Caco-2 (cell line): ENCODE measurements around the gene OR14J1. TPM values are rescaled to one million over a fixed set of nuclear protein-coding genes. Genes with fewer than 3 reads are reported as not detected.
"Not testable (repeated sequence)": the region's sequence is repeated elsewhere in the genome, so short reads cannot be mapped to it uniquely, and the experiment has no call there.

Experiments used
- BruUV-seq: library from RNA; stranded (reverse); fragments of 400-500 nt; replicated peaks from 2 replicates; lab custom pipeline; 2021; lab: Mats Ljungman, UMichigan
- CTCF ChIA-PET: fragments of 300-600 bp; sonication (Branson Sonifier 250); formaldehyde crosslinking; loops from one replicate; lab custom pipeline; 2022; ENCODE audit warnings: antibody characterized with exemption; lab: Charles Lee
- POLR2A ChIA-PET: fragments of 300-600 bp; sonication (Branson Sonifier 250); formaldehyde crosslinking; loops from one replicate; lab custom pipeline; 2022; ENCODE audit warnings: antibody characterized with exemption; lab: Charles Lee
- DNase-seq, 2 experiments: peaks; one replicate each; pipeline versions ENCODE4 v3.0.0 to v3.0.0-alpha.2; 2020 to 2022
- H3K27me3 ChIP-seq: replicated peaks from 2 replicates; pipeline ENCODE4 v1.6.0; 2011; ENCODE audit warnings: low read length; ENCODE audit not compliant: control insufficient read depth, insufficient read depth
- H3K36me3 ChIP-seq: 2 replicates; pipeline ENCODE4 v1.5.1; 2011; ENCODE audit warnings: low read length; ENCODE audit not compliant: control insufficient read depth, insufficient read depth
- H3K4me1 ChIP-seq: fragments of 250-450 bp; sonication (Bioruptor Pico); 2 replicates; pipeline ENCODE4 v1.5.1; 2020; ENCODE audit warnings: mild to moderate bottlenecking
- H3K4me3 ChIP-seq: 2 replicates; pipeline ENCODE4 v1.5.1; 2011; ENCODE audit warnings: low read depth, mild to moderate bottlenecking, control low read depth, low read length
- H3K9me3 ChIP-seq: fragments of 250-450 bp; sonication (Bioruptor Pico); 2 replicates; pipeline ENCODE4 v1.5.1; 2020; ENCODE audit warnings: mild to moderate bottlenecking, moderate library complexity
- H3K27ac Mint-ChIP-seq: one replicate; pipeline ENCODE4 v1.8.0; 2022; ENCODE audit warnings: mixed read lengths; ENCODE audit not compliant: unreplicated experiment
- H3K27me3 Mint-ChIP-seq: one replicate; pipeline ENCODE4 v1.8.0; 2022; ENCODE audit warnings: mixed read lengths; ENCODE audit not compliant: insufficient read depth, unreplicated experiment
- H3K36me3 Mint-ChIP-seq: one replicate; pipeline ENCODE4 v1.8.0; 2022; ENCODE audit warnings: mild to moderate bottlenecking, mixed read lengths; ENCODE audit not compliant: insufficient read depth, unreplicated experiment
- H3K4me1 Mint-ChIP-seq: one replicate; pipeline ENCODE4 v1.8.0; 2022; ENCODE audit warnings: low read depth, mixed read lengths; ENCODE audit not compliant: unreplicated experiment
- H3K4me3 Mint-ChIP-seq: one replicate; pipeline ENCODE4 v1.8.0; 2022; ENCODE audit warnings: mild to moderate bottlenecking, moderate library complexity, mixed read lengths; ENCODE audit not compliant: unreplicated experiment
- H3K9me3 Mint-ChIP-seq: one replicate; pipeline ENCODE4 v1.8.0; 2022; ENCODE audit warnings: mixed read lengths; ENCODE audit not compliant: unreplicated experiment
- CTCF ChIP-seq, 2 experiments: fragments of 200-600 bp in 1 of 2; IDR thresholded peaks; 1 replicate in 1 of 2; 2 replicates in 1 of 2; pipeline versions ENCODE4 v1.5.1 to v1.8.0; 2011 to 2022; ENCODE audit warnings: antibody characterized with exemption in 1 of 2, control low read depth in 1 of 2, inconsistent platforms in 1 of 2, low read depth in 1 of 2, low read length in 1 of 2, mild to moderate bottlenecking in 1 of 2, moderate library complexity in 1 of 2; ENCODE audit not compliant: insufficient read depth in 1 of 2, severe bottlenecking in 1 of 2, unreplicated experiment in 1 of 2
- intact Hi-C: fragments of 100-400 bp; cut with micrococcal nuclease; formaldehyde crosslinking; loops from one replicate; pipeline ENCODE4 v1.10.0; 2022; ENCODE audit not compliant: unreplicated experiment
- total RNA-seq: library from RNA; stranded (reverse); gene quantifications from 2 replicates; pipeline ENCODE4 v1.2.3, GENCODE V29; 2022

OR14J1 gene
- total RNA-seq, 1 experiment from 2014 or later: not detected

GRCh38 chr6:29295181-29295585, 6.3 kb upstream of the OR14J1 start:
- no peaks in the 10 kb centered on the region for H3K36me3 Mint-ChIP-seq
- H3K9me3 Mint-ChIP-seq: no peaks in the 10 kb centered on the region

DNA sequence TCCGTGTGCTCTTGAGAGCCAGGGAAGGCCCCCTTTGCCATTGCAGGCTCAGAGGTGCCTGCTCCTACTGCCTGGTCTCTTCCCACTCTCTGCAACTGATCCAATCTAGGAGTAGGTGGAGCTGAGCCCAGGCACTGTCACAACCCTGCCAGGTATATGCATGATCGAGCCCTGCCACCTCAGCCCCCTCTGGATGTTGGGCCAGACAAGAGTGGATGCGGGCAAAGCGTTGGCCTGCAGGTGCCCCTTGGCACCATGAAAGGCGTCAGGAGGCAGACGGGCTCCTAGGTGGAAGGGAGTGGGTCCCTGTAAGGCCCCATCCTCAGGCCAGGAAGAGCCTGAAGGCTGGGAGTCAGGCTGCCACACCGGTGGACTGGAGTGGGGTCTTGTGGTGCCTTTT, 5.9 kb upstream of the OR14J1 start:
- intact Hi-C loops: no loop called here
- no peaks in the 10 kb centered on the region for H3K36me3 Mint-ChIP-seq
- H3K4me3 Mint-ChIP-seq: no peak overlapping the region

More at GRCh38 chr6:29295181-29295585, 6.3 kb upstream of the OR14J1 start:
- no peak for DNase-seq
- CTCF ChIA-PET: no interaction called here
- no TSS peak for BruUV-seq
- Histone ChIP-seq H3K9me3 (no peaks in the 10 kb centered on the region), H3K4me3 (no peak overlapping the region), H3K27me3 (no peaks in the 10 kb centered on the region; the same call in 1 of the 2 replicates), H3K36me3 (no peaks in the 10 kb centered on the region), H3K4me1 (no peaks in the 10 kb centered on the region)
- Mint-ChIP-seq H3K27ac (no peak overlapping the region), H3K4me3 (no peak overlapping the region), H3K4me1 (no peaks in the 10 kb centered on the region), H3K27me3 (no peaks in the 10 kb centered on the region)
- no peak for TF ChIP-seq CTCF (IDR thresholded peaks at IDR 0.05; ENCODE audit: insufficient read depth in 1 of 2, low read depth in 1 of 2, low read length in 1 of 2, severe bottlenecking in 1 of 2, unreplicated experiment in 1 of 2)
- POLR2A ChIA-PET: no interaction called here
- intact Hi-C loops: no loop called here

GRCh38 chr6:29319931-29320330, 18.4 kb downstream of the OR14J1 start:
- no peak for DNase-seq
- Mint-ChIP-seq H3K36me3 (no peaks in the 10 kb centered on the region), H3K4me1 (no peaks in the 10 kb centered on the region)

More for the DNA sequence above, 5.9 kb upstream of the OR14J1 start:
- Histone ChIP-seq H3K36me3 (no peaks in the 10 kb centered on the region), H3K4me1 (no peaks in the 10 kb centered on the region), H3K27me3 (no peaks in the 10 kb centered on the region; the same call in 1 of the 2 replicates), H3K9me3 (no peaks in the 10 kb centered on the region), H3K4me3 (no peak overlapping the region)
- H3K27me3 Mint-ChIP-seq: no peaks in the 10 kb centered on the region
- no peak for TF ChIP-seq CTCF (IDR thresholded peaks at IDR 0.05; ENCODE audit: insufficient read depth in 1 of 2, low read depth in 1 of 2, low read length in 1 of 2, severe bottlenecking in 1 of 2, unreplicated experiment in 1 of 2)
- DNase-seq: no peak
- BruUV-seq: no TSS peak
- H3K27ac Mint-ChIP-seq: no peak overlapping the region
- CTCF ChIA-PET: no interaction called here
- H3K4me1 Mint-ChIP-seq: no peaks in the 10 kb centered on the region
- POLR2A ChIA-PET: no interaction called here
- H3K9me3 Mint-ChIP-seq: no peaks in the 10 kb centered on the region

DNA sequence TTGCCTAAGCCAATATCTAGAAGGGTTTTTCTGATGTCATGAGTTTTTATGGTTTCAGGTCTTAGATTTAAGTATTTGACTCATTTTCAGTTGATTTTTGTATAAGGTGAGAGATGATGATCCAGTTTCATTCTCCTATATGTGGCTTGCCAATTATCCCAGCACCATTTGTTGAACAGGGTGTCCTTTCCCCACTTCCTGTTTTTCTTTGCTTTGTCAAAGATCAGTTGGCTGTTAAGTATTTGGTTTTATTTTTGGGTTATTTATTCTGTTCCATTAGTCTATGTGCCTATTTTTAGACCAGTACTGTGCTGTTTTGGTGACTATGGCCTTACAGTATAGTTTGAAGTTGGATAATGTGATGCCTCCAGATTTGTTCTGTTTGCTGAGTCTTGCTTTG, 21.8 kb downstream of the OR14J1 start:
- H3K9me3 Mint-ChIP-seq, H3K27ac Mint-ChIP-seq, DNase-seq, H3K4me1 Mint-ChIP-seq, H3K27me3 ChIP-seq, H3K36me3 Mint-ChIP-seq, POLR2A ChIA-PET, H3K4me3 ChIP-seq, H3K9me3 ChIP-seq, intact Hi-C loops, H3K4me1 ChIP-seq, BruUV-seq, H3K36me3 ChIP-seq, H3K27me3 Mint-ChIP-seq, CTCF ChIA-PET, H3K4me3 Mint-ChIP-seq: not testable (repeated sequence)

More at GRCh38 chr6:29319931-29320330, 18.4 kb downstream of the OR14J1 start:
- no peaks in the 10 kb centered on the region for H3K4me1 ChIP-seq
- H3K36me3 ChIP-seq: no peaks in the 10 kb centered on the region
- H3K4me3 ChIP-seq: no peak overlapping the region
- BruUV-seq: no TSS peak
- no peaks in the 10 kb centered on the region for H3K9me3 ChIP-seq
- CTCF ChIA-PET: no interaction called here
- TF ChIP-seq CTCF (IDR thresholded peaks at IDR 0.05; ENCODE audit: insufficient read depth in 1 of 2, low read depth in 1 of 2, low read length in 1 of 2, severe bottlenecking in 1 of 2, unreplicated experiment in 1 of 2): no peak
- POLR2A ChIA-PET: no interaction called here
- no peak overlapping the region for H3K4me3 Mint-ChIP-seq
- H3K27me3 ChIP-seq: no peaks in the 10 kb centered on the region
- intact Hi-C loops: no loop called here
- H3K27ac Mint-ChIP-seq: no peak overlapping the region
- H3K27me3 Mint-ChIP-seq: peaks cover 3% of the 10 kb centered on the region
- H3K9me3 Mint-ChIP-seq: no peaks in the 10 kb centered on the region
